ENCODE data around the gene TBC1D8.

Gene TBC1D8

GRCh38 chr2:101089942-101090799, 61.0 kb downstream of the TBC1D8 start:
- Mint-ChIP-seq H3K27me3 (ENCODE audit: low read depth, poor library complexity) (peaks cover 3% of the 10 kb centered on the region), H3K4me1 (no peaks in the 10 kb centered on the region), H3K27ac (no peak overlapping the region), H3K36me3 (ENCODE audit: low read depth) (peaks cover 10% of the 10 kb centered on the region), H3K4me3 (no peak overlapping the region), H3K9me3 (peaks cover 11% of the 10 kb centered on the region)
- TF ChIP-seq CTCF (IDR thresholded peaks at IDR 0.05), result no peak
- no peak for DNase-seq

GRCh38 chr2:101089419-101089818, 61.8 kb downstream of the TBC1D8 start:
- Mint-ChIP-seq H3K4me3 (no peak overlapping the region), H3K27me3 (ENCODE audit: low read depth, poor library complexity) (peaks cover 3% of the 10 kb centered on the region), H3K9me3 (peaks cover 5% of the 10 kb centered on the region), H3K4me1 (no peaks in the 10 kb centered on the region), H3K36me3 (ENCODE audit: low read depth) (peaks cover 11% of the 10 kb centered on the region), H3K27ac (no peak overlapping the region)
- no peak for TF ChIP-seq CTCF (IDR thresholded peaks at IDR 0.05)
- no peak for DNase-seq

GRCh38 chr2:101087638-101088037, 63.5 kb downstream of the TBC1D8 start:
- no peak for TF ChIP-seq CTCF (IDR thresholded peaks at IDR 0.05)
- Mint-ChIP-seq H3K27ac (no peak overlapping the region), H3K36me3 (ENCODE audit: low read depth) (peaks cover 11% of the 10 kb centered on the region), H3K4me3 (no peak overlapping the region), H3K27me3 (ENCODE audit: low read depth, poor library complexity) (peaks cover 2% of the 10 kb centered on the region), H3K4me1 (peaks cover 8% of the 10 kb centered on the region), H3K9me3 (no peaks in the 10 kb centered on the region)
- no peak for DNase-seq

- Mint-ChIP-seq H3K27me3 (ENCODE audit: low read depth, poor library complexity) (no peaks in the 10 kb centered on the region), H3K4me1 (peaks cover 20% of the 10 kb centered on the region), H3K36me3 (ENCODE audit: low read depth) (peaks cover 18% of the 10 kb centered on the region), H3K9me3 (peaks cover 8% of the 10 kb centered on the region), H3K4me3 (no peak overlapping the region), H3K27ac (peak overlapping the region; percentile 40)
- no peak for DNase-seq
- no peak for TF ChIP-seq CTCF (IDR thresholded peaks at IDR 0.05)
Measured at GRCh38 chr2:101083613-101084012, 67.6 kb downstream of the TBC1D8 start.

GRCh38 chr2:101082998-101083397, 68.2 kb downstream of the TBC1D8 start:
- peaks cover 20% of the 10 kb centered on the region for H3K4me1 Mint-ChIP-seq
- no peak overlapping the region for H3K4me3 Mint-ChIP-seq
- H3K27ac Mint-ChIP-seq, result no peak overlapping the region
- peaks cover 12% of the 10 kb centered on the region for H3K9me3 Mint-ChIP-seq
- H3K27me3 Mint-ChIP-seq (ENCODE audit: low read depth, poor library complexity), result no peaks in the 10 kb centered on the region
- TF ChIP-seq CTCF (IDR thresholded peaks at IDR 0.05), result no peak
- DNase-seq, result no peak
- peaks cover 22% of the 10 kb centered on the region for H3K36me3 Mint-ChIP-seq (ENCODE audit: low read depth)
